ENCODE measurements around the gene ANKRD30B.
"Not testable (repeated sequence)": the region's sequence is repeated elsewhere in the genome, so short reads cannot be mapped to it uniquely, and the experiment has no call there.

Gene ANKRD30B

DNA sequence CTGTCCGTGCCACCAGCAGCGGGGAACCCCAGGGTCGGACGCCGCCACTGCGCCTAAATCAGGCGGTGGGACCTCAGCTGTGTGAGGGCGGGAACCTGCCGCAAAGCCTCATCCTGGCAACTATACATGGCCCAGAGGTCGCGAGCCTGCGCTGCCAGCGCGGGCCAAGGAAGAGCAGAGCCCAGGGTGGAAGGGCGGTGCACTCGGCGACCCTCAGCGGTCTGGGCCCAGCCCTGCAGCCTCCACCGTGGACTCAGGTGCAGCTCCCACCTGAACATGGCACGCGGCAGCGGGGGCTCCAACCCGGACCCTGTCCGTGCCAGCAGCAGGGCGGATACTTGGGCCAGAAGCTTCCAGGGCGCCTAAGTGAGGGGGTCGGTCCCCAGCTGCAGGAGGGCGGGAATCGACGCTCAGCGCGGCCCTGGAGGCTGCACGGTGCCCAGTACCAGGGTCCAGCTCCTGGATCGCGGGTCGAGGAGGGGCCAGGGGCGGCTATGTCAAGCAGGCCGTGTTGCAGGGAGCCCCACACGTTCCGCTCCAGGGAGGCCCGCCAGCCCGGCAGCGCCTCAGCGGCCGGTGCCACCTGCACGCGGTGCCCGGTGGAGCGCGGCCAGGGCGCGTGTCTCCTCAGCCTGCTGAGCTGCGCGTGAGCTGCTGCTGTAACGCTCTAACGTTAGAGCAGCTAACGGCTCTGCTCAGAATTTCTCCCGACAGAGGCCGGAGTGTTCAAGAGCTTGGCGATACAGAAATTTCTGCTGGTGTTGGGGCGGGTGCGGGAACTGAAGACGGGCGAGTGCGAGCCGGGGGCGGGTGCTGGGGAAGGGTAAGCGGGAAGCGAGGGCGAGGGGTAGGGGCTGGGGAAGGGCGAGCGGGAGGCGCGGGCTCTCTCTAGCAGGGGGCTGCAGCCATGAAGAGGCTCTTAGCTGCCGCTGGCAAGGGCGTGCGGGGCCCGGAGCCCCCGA lies at the start of gene ANKRD30B:
TSS of gene ANKRD30B (plus strand) at position 660 of the 962 bp plus-strand sequence. CDS start at position 908, 248 bp downstream.
- no peak for DNase-seq

- DNase-seq = not testable (repeated sequence)
Observed at GRCh38 chr18:14701286-14702040, 46.5 kb upstream of the ANKRD30B start.

GRCh38 chr18:14709761-14710160 lies 38.2 kb upstream of the ANKRD30B start:
- DNase-seq = not testable (repeated sequence)

- not testable (repeated sequence) for DNase-seq
Observed at GRCh38 chr18:14721569-14721968, 26.4 kb upstream of the ANKRD30B start.

- not testable (repeated sequence) for DNase-seq
Observed at GRCh38 chr18:14739056-14739455, 8.9 kb upstream of the ANKRD30B start.

GRCh38 chr18:14746897-14747296 lies 1.1 kb upstream of the ANKRD30B start:
- no peak for DNase-seq

DNA sequence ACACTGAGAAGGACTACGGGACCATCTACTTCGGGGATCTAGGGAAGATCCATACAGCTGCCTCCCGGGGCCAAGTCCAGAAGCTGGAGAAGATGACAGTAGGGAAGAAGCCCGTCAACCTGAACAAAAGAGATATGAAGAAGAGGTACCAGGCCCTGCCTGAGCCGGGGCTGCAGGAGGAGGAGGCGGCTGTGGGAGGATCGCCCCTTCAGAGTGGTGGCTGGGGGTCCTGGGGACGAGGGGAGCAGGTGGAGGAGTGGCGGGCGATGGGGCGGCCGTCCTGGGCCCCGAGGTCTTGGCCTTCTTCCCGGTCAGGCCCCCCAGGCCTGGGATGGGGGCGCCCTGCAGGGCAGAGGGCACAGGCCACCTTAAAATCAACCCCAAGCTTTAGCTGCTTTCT lies 524 bp downstream of the ANKRD30B start:
- no peak for DNase-seq

DNA sequence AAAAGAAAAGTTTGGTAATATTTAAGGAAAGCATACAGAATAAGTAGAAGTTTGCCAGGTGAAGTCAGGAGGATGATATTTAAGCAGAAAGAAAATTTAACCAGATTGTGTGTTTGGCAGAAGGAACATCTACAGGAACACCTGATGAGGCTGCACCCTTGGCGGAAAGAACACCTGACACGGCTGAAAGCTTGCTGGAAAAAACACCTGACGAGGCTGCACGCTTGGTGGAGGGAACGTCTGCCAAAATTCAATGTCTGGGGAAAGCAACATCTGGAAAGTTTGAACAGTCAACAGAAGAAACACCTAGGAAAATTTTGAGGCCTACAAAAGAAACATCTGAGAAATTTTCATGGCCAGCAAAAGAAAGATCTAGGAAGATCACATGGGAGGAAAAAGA lies 15.6 kb downstream of the ANKRD30B start:
- not testable (repeated sequence) for DNase-seq

GRCh38 chr18:14767474-14767873 lies 19.5 kb downstream of the ANKRD30B start:
- no peak for DNase-seq

GRCh38 chr18:14768241-14768640 lies 20.3 kb downstream of the ANKRD30B start:
- DNase-seq = no peak

DNA sequence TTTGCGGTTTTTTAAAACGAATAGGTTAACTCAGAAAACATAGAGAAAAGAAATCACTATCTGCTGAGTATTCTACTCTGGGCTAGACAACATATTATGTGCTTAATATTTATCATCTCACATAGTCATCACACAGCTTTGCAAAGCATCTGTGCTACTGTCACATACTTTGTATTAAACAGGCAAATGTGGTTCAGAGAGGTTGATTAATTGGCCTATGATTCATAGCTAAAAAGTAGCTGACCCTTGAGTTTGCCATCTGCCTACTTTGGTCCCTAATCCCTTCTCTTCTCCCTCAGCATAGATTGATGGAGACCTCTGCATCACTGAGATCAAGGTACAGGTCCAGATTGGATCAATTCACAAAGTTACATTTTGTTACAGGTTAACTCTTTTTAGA lies 21.4 kb downstream of the ANKRD30B start:
- no peak for DNase-seq

DNA sequence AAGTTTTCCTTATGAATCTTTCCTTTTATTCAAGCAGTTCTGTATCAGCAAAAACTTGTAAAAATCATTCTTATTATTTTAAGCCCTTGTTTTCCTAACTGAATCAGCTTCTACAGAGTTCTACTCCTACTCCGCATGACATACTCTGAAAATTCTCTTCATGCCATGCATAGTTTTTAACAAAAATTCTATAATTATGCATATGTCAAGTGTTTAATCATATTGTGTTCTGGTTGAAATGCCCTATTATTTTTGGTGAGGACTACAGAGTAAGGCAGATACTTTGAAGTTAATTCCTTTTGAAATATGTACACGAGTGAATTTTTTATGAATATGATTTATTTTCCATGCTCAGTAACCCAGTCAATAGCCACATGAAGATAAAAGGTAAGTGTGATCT lies 28.8 kb downstream of the ANKRD30B start:
- no peak for DNase-seq

DNA sequence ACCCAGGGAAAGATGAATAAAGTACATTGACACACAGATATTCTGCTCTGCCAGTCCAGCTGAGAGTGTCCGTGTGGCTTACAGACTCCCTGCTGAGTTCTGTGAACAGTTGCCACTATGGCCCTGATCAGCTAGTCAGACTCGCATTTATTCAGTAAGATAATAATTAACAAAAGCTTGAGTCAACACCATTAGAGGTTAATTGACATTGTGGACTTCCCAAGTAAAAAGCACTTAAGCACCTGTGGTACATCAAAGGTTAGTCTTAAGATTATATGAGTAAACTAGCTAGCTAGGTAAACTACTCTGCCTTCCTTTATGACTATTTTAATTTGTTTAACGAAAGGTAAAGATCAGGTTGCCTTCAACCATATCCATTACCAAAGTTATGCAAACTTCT lies 33.7 kb downstream of the ANKRD30B start:
- DNase-seq = no peak

GRCh38 chr18:14784133-14784532 lies 36.2 kb downstream of the ANKRD30B start:
- DNase-seq = no peak

DNA sequence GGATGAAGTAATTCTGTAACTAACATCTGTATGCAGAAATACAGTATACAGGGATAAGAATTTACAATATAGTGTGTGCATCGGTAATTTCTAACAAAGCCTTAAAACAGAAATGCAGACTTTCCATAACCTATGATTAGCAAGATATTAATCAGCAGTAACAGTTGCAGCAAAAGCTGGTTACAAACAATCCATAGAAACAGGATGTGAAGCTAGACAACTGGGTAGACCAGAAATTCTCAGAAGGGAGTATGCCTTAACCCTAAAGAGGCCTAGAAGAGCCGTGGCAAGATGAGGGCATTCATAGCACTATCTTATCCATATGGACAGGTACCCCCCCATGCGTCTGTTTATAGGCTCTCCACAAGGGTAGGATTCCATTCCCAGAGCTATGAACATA lies 48.9 kb downstream of the ANKRD30B start:
- not testable (repeated sequence) for DNase-seq

GRCh38 chr18:14797969-14798764 lies 50.2 kb downstream of the ANKRD30B start:
- not testable (repeated sequence) for DNase-seq

DNA sequence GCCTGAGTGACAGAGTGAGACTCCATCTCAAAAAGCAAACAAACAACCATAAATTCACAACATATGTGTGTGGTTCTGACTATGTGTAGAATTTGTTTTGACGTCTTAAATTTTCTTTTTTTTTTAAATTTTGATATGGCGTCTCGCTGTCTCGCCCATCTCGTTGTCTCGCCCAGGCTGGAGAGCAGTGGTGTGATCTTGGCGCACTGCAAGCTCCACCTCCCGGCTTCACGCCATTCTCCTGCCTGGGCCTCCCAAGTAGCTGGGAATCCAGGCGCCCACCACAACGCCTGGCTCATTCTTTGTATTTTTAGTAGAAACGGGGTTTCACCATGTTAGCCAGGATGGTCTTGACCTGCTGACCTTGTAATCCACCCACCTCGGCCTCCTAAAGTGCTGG lies 63.1 kb downstream of the ANKRD30B start:
- not testable (repeated sequence) for DNase-seq

GRCh38 chr18:14826972-14827632 lies 79.1 kb downstream of the ANKRD30B start:
- not testable (repeated sequence) for DNase-seq

DNA sequence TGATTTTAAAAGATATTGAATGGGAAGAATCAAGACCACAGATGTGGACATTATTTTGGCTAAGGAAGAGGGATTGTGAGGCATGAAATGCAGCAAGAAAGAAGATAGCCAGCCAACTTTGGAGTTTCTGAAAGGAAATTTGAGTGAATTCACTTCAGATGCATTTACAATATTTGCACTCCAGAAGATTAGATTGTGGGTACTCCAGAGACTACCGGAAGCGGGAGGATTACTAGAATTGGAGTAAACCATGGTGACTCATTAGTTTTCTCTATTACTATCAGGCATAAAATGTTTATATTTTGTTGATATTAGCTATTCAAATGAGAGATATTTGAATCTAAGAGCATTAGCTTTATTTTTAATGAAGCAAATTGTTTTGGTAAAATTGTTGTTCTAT lies 93.6 kb downstream of the ANKRD30B start:
- not testable (repeated sequence) for DNase-seq

GRCh38 chr18:14851533-14851932 lies 103.6 kb downstream of the ANKRD30B start:
- not testable (repeated sequence) for DNase-seq

DNA sequence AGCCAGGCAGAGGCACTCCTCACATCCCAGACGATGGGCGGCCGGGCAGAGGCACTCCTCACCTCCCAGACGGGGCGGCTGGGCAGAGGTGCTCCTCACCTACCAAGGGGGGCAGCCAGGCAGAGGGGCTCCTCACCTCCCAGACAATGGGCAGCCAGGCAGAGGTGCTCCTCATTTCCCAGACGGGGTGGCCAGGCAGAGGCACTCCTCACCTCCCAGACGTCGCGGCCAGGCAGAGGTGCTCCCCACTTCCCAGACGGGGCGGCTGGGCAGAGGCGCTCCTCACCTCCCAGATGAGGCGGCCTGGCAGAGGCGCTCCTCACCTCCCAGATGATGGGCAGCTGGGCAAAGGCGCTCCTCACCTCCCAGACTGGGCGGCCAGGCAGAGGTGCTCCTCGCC lies 107.7 kb downstream of the ANKRD30B start:
- not testable (repeated sequence) for DNase-seq

DNA sequence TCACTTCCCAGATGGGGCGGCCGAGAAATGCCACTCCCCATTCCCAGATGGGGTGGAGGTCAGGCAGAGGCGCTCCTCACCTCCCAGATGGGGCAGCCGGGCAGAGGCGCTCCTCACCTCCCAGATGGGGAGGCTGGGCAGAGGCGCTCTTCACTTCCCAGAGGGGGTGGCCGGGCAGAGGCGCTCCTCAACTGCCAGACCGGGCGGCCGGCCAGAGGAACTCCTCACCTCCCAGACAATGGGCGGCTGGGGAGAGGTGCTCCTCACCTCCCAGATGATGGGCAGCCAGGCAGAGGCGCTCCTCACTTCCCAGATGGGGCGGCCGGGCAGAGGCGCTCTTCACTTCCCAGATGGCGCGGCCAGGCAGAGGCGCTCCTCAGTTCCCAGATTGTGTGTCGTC lies 108.3 kb downstream of the ANKRD30B start:
- DNase-seq = not testable (repeated sequence)

Measured in NCI-H2227 treated with DMSO at 0.1 percent for 48 hours (cell line).